Osteoblast (primary cell): ENCODE results near the gene TYR. TPM values are rescaled to one million over a fixed set of nuclear protein-coding genes. Genes with fewer than 3 reads are reported as not detected.
"Not testable (repeated sequence)": the region's sequence is repeated elsewhere in the genome, so short reads cannot be mapped to it uniquely, and the experiment has no call there.

ENCODE experiments used
- DNase-seq: peaks from one replicate; pipeline ENCODE4 v3.0.0; 2011; ENCODE audit warnings: low spot score, mixed read lengths; ENCODE audit not compliant: insufficient read length; ENCODE audit errors: missing footprints
- H2AFZ ChIP-seq: 2 replicates; pipeline ENCODE4 v1.6.0; 2011; ENCODE audit warnings: mild to moderate bottlenecking, low read length
- H3K27ac ChIP-seq: 2 replicates; pipeline ENCODE4 v1.5.1; 2011; ENCODE audit warnings: mild to moderate bottlenecking, low read depth, low read length, moderate library complexity
- H3K27me3 ChIP-seq: 2 replicates; pipeline ENCODE4 v1.6.0; 2012; ENCODE audit warnings: mild to moderate bottlenecking, control low read depth, inconsistent platforms, low read length, moderate library complexity; ENCODE audit not compliant: insufficient read depth
- H3K36me3 ChIP-seq: 2 replicates; pipeline ENCODE4 v1.5.1; 2011; ENCODE audit warnings: mild to moderate bottlenecking, low read length, control low read depth, moderate library complexity; ENCODE audit not compliant: insufficient read depth
- H3K4me1 ChIP-seq: 2 replicates; pipeline ENCODE4 v1.5.1; 2011; ENCODE audit warnings: mild to moderate bottlenecking, low read length, control low read depth, moderate library complexity; ENCODE audit not compliant: insufficient read depth
- H3K4me2 ChIP-seq: 2 replicates; pipeline ENCODE4 v1.6.0; 2011; ENCODE audit warnings: mild to moderate bottlenecking, low read length; ENCODE audit not compliant: insufficient read depth
- H3K4me3 ChIP-seq: fragments of 200-600 bp; sonication (generic); 3 replicates; pipeline ENCODE4 v1.5.1; 2012; ENCODE audit warnings: mild to moderate bottlenecking, low read length, inconsistent platforms; ENCODE audit not compliant: insufficient read depth
- H3K79me2 ChIP-seq: 2 replicates; pipeline ENCODE4 v1.6.0; 2012; ENCODE audit warnings: mild to moderate bottlenecking, low read length, control low read depth, inconsistent platforms; ENCODE audit not compliant: insufficient read depth
- H3K9me3 ChIP-seq: 2 replicates; pipeline ENCODE4 v1.5.1; 2011; ENCODE audit warnings: low read depth, low read length, control low read depth
- H4K20me1 ChIP-seq: 2 replicates; pipeline ENCODE4 v1.6.0; 2012; ENCODE audit warnings: mild to moderate bottlenecking, low read length, control low read depth; ENCODE audit not compliant: insufficient read depth
- CTCF ChIP-seq: IDR thresholded peaks from 2 replicates; pipeline ENCODE4 v1.5.1; 2011; ENCODE audit warnings: mild to moderate bottlenecking, low read depth, low read length, moderate library complexity; ENCODE audit errors: extremely low read depth
- total RNA-seq: library from RNA; depleted of rRNA; stranded (reverse); fragments of >200 nt; gene quantifications from 2 replicates; pipeline ENCODE4 v1.2.3, GENCODE V29; 2012

TYR gene
- total RNA-seq, 1 donor = not detected

- H3K4me3 ChIP-seq = peak overlapping the region; percentile 65
- H4K20me1 ChIP-seq = no peaks in the 10 kb centered on the region
- H3K27ac ChIP-seq = no peak overlapping the region
- H3K36me3 ChIP-seq = no peaks in the 10 kb centered on the region
- no peak for DNase-seq
- no peaks in the 10 kb centered on the region for H3K27me3 ChIP-seq
- no peaks in the 10 kb centered on the region for H3K79me2 ChIP-seq
- H3K4me1 ChIP-seq = no peaks in the 10 kb centered on the region
- H2AFZ ChIP-seq = peak overlapping the region; percentile 81
- no peak for TF ChIP-seq CTCF
- H3K9me3 ChIP-seq = no peaks in the 10 kb centered on the region
- H3K4me2 ChIP-seq = peak overlapping the region; percentile 69
Measured at GRCh38 chr11:89293965-89294679, 116.4 kb downstream of the TYR start.

GRCh38 chr11:89295023-89295422, 117.3 kb downstream of the TYR start:
- not testable (repeated sequence) for H2AFZ ChIP-seq, H3K36me3 ChIP-seq, H4K20me1 ChIP-seq, H3K4me1 ChIP-seq, H3K9me3 ChIP-seq, DNase-seq, H3K27ac ChIP-seq, H3K27me3 ChIP-seq, H3K4me2 ChIP-seq, H3K79me2 ChIP-seq, H3K4me3 ChIP-seq

GRCh38 chr11:89303029-89303428, 125.4 kb downstream of the TYR start:
- not testable (repeated sequence) for H3K27ac ChIP-seq, H3K79me2 ChIP-seq, H2AFZ ChIP-seq, H3K9me3 ChIP-seq, H3K27me3 ChIP-seq, H3K4me1 ChIP-seq, H4K20me1 ChIP-seq, H3K4me2 ChIP-seq, H3K36me3 ChIP-seq, H3K4me3 ChIP-seq, DNase-seq

- not testable (repeated sequence) for H3K4me3 ChIP-seq, H3K27me3 ChIP-seq, H3K27ac ChIP-seq, H3K4me2 ChIP-seq, H3K36me3 ChIP-seq, H2AFZ ChIP-seq, H3K4me1 ChIP-seq, H3K9me3 ChIP-seq, H3K79me2 ChIP-seq, H4K20me1 ChIP-seq, DNase-seq
Measured at GRCh38 chr11:89308272-89308671, 130.6 kb downstream of the TYR start.

- H2AFZ ChIP-seq, H3K4me1 ChIP-seq, H3K27ac ChIP-seq, H3K9me3 ChIP-seq, H4K20me1 ChIP-seq, H3K4me2 ChIP-seq, H3K79me2 ChIP-seq, H3K27me3 ChIP-seq, DNase-seq, H3K36me3 ChIP-seq, H3K4me3 ChIP-seq: not testable (repeated sequence)
Measured at GRCh38 chr11:89309321-89309985, 131.8 kb downstream of the TYR start.

- not testable (repeated sequence) for H3K9me3 ChIP-seq, DNase-seq, H3K4me1 ChIP-seq, H2AFZ ChIP-seq, H3K27me3 ChIP-seq, H3K79me2 ChIP-seq, H4K20me1 ChIP-seq, H3K36me3 ChIP-seq, H3K4me2 ChIP-seq, H3K4me3 ChIP-seq, H3K27ac ChIP-seq
Measured at GRCh38 chr11:89310607-89311006, 132.9 kb downstream of the TYR start.
